Erythroblast (primary cell): ENCODE measurements around the gene HK2.

Experiments used
- DNase-seq, 2 experiments: peaks; one replicate each; lab custom pipeline; 2025; lab: John Stamatoyannopoulos, UW
- GATA1 ChIP-seq: IDR thresholded peaks from 2 replicates; pipeline ENCODE4 v1.6.1; 2011; ENCODE audit warnings: low read depth, mild to moderate bottlenecking, control low read depth, low read length, moderate library complexity
- POLR2A ChIP-seq: IDR thresholded peaks from 2 replicates; pipeline ENCODE4 v1.6.1; 2011; ENCODE audit warnings: mild to moderate bottlenecking, low read length

The HK2 gene

GRCh38 chr2:74856599-74856998 lies 22.7 kb downstream of the HK2 start:
- DNase-seq = no peak
- no peak for TF ChIP-seq POLR2A
- no peak for TF ChIP-seq GATA1

GRCh38 chr2:74857215-74857614 lies 23.3 kb downstream of the HK2 start:
- TF ChIP-seq POLR2A (no peak), GATA1 (no peak)
- no peak for DNase-seq

DNA sequence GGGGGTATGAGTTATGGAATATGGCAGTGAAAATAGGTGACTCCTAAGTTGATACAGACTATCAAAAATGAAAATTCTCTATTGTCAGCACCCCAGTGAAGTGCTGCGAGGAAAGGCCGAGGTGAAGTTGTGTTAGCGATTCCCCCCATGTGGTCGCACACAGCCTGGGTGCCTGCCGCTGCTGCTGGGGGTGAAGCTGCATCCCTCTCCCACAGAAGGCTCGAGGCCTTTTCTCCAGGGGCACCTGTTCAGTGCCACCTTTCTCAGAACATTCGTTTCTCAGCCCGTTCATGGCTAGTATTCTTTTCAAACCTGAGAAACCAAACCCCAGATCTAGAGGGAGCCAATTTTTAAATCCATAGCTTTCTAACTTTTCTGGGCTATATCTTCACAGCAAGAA lies 23.8 kb downstream of the HK2 start:
- DNase-seq = no peak
- TF ChIP-seq POLR2A (no peak), GATA1 (no peak)

GRCh38 chr2:74858281-74858680 lies 24.4 kb downstream of the HK2 start:
- TF ChIP-seq GATA1 = no peak
- no peak for TF ChIP-seq POLR2A
- no peak for DNase-seq

DNA sequence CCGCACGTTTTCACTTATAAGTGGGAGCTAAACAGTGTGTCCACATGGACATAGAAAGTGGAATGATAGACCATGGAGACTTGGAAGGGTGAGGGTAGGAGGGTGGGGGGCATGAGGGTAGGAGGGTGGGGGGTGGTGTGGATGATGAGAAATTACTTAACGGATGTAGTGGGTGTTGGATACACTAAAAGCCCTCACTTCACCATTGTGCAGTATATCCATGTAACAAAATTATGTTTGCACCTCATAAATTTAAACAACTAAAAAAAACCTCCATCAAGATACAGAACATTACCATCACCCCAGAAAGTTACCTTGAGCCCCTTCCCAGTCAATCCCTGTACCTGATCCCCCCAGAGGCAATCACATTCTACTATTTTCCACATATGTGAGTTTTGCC lies 26.2 kb downstream of the HK2 start:
- TF ChIP-seq POLR2A (no peak), GATA1 (no peak)
- no peak for DNase-seq

DNA sequence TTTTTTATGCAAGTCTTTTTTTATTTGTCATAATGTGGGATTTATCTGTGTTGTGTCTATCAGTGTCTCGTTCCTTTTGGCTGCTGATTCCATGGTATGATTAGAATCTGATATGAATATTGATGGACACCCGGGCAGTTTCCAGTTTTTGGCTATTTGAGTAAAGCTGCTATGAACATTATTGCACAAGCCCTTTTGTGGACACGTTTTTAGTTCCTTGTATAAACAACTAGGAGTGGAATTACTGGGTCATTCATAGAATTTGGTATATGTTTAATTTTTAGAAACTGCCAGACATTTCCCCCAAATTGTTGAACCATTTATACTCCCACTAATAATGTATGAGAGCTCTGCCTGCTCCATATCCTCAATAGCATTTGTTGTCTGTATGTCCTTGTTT lies 26.6 kb downstream of the HK2 start:
- TF ChIP-seq POLR2A (no peak), GATA1 (no peak)
- no peak for DNase-seq

DNA sequence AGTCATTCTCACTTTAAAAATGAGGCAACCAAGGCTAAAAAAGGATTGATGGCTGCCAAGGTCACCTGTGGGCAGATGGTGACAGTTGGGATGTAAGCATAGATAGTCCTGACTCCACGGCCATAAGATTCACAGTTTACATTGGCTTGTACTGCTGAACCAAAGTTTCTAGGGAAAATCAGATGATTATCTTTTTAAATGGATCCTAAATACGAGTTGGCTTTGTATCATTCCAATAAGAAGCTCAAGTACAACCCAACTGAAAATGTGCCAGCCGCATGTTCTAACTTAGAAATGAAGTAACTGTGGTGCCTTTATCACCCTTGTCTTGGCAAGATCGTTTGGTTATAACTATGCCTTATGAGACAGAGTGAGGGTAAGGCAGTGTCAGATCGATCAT lies 27.6 kb downstream of the HK2 start:
- DNase-seq = no peak
- no peak for TF ChIP-seq GATA1
- TF ChIP-seq POLR2A = no peak

- DNase-seq = peak; percentile 63 to 93
These were observed 28.4 kb downstream of the HK2 start for GRCh38 chr2:74862020-74862964.

GRCh38 chr2:74863802-74864248 lies 29.9 kb downstream of the HK2 start:
- TF ChIP-seq POLR2A = no peak
- no peak for TF ChIP-seq GATA1
- DNase-seq = no peak

More at GRCh38 chr2:74862020-74862964, 28.4 kb downstream of the HK2 start:
- TF ChIP-seq POLR2A (no peak), GATA1 (peak; percentile 63)

DNA sequence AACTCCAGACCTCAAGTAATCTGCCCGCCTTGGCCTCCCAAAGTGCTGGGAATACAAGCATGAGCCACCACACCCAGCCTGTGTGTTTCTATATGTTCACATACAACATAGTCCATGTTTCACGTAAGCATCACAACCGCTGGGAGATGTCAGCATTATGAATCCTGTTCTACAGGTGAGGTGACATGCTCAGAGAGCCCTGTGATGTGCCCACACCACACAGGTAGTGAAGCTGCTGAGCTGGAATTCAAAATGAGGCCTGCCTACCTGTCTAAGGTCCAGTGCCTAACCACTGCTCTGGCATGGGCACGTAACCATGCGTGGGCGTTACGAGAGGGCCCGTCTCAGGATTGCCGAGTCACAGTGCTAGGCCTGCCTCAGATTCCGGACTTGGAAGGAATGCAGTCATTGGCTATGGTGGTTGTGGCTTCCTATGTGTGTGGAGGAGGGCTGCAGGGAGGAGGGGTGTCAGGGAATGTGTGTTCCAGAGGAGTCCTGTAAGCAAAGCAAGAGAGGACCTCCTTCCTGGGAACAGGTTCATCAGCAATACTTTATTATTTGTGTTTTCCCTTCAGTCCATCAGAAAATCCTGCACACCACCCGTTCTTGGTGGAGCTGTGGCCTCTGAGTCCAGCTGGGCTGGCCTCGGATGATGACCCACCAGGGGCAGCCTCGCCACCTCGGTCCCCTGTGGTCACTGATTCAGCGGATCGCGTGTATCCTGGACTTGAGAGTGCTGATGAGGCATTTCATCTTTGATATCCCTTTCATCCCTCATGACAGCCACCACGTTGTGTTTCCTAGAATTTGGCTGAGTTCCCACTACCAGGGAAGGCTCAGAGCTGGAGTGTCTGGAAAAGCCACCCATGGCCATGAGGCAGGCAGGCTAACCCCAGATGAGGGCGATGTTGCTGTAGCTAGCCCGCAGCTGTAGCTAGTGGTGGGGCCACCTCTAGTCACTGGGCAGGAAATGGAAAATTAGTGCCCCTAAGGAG lies 31.1 kb downstream of the HK2 start:
- TF ChIP-seq GATA1 (no peak), POLR2A (no peak)
- DNase-seq = peak in 1 of 2 experiments; percentile 15

- no peak for DNase-seq
- TF ChIP-seq GATA1 = no peak
- TF ChIP-seq POLR2A = no peak
These were observed 32.1 kb downstream of the HK2 start for GRCh38 chr2:74865770-74866674.

DNA sequence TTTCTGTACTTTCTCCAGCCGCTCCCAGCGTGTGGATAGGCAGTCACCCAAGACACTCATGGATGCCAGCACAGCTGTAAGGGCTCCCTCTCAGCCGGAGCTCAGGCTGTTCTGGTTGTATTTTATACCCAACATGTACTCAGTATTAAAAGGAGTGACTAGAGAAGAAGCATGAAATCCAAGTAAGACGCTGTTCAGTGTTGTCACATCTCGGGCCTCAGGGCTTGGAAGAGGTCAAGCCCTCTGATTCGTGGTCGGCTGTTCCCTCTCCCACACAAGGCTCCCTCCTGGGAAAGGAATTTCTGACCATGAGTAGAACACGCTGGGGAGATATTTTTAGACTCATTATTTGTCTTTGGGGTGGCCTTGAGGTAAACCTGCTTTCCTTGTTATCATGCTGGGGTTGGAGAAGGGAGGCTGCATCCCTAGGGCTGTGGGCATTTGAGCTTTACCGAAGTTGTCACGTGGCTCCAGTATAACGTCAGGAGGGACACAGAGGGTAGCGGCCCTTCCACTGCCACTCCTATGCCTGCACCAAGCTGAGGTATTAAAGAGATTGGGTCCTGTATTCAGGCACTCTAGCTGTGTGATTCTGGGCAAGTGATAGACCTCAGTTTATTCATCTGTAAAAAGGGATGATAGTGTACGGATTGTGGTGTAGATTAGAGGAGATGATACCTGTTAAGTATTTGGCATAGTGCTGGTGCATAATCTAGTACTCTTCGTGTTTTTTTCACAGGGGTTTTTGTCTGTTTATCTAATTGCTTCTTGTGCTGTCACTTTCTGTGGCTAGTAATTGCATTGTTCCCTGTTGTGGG lies 34.1 kb downstream of the HK2 start:
- no peak for DNase-seq
- TF ChIP-seq POLR2A = no peak
- no peak for TF ChIP-seq GATA1

DNA sequence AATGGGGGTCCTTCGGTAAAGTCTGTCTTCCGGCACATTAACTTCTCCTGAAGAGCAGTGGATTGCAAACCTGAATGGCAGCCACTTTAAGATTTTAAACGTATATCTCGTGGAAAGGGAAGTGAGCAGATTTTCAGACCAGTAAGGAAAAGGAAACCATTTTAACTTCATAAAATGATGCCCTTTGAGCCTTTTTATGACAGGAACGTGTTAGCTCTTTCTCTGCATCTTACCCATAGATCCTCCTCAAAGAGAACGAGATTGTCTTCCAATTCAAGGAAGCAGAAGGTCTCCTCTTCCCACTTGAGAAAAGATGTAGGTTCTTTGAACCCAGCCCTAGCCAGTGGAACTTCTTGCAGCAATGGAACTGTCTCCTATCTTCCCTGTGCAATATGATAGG lies 35.6 kb downstream of the HK2 start:
- DNase-seq = no peak
- TF ChIP-seq POLR2A (no peak), GATA1 (no peak)
